Aorta (tissue), 5 donors: ENCODE measurements around the gene KRTAP9-3. TPM values are rescaled to one million over a fixed set of nuclear protein-coding genes. Genes with fewer than 3 reads are reported as not detected.
"Not testable (repeated sequence)": the region's sequence is repeated elsewhere in the genome, so short reads cannot be mapped to it uniquely, and the experiment has no call there.

Source experiments
- ATAC-seq: fragments of 200-7000 bp; cut with Tn5 transposase; one replicate; pipeline ENCODE4 v1.9.1; 2022; ENCODE audit warnings: moderate library complexity; ENCODE audit not compliant: low FRiP score
- DNase-seq, 2 donors: peaks; one replicate each; pipeline ENCODE4 v3.0.0-alpha.2; 2020
- H3K27ac ChIP-seq, 2 donors: one replicate each; pipeline ENCODE4 v1.5.1; 2013; ENCODE audit warnings: low read length in 2 of 2, mild to moderate bottlenecking in 2 of 2, moderate library complexity in 2 of 2, control low read depth in 1 of 2, inconsistent platforms in 1 of 2, low read depth in 1 of 2
- H3K27me3 ChIP-seq, 2 donors: one replicate each; pipeline ENCODE4 v1.6.1; 2013; ENCODE audit warnings: control low read depth in 1 of 2, low read length in 1 of 2, mild to moderate bottlenecking in 1 of 2, moderate library complexity in 1 of 2; ENCODE audit not compliant: insufficient read depth in 2 of 2, control insufficient read depth in 1 of 2
- H3K36me3 ChIP-seq, 2 donors: one replicate each; pipeline ENCODE4 v1.6.1; 2013; ENCODE audit warnings: control low read depth in 1 of 2, low read length in 1 of 2, mild to moderate bottlenecking in 1 of 2; ENCODE audit not compliant: insufficient read depth in 2 of 2, control insufficient read depth in 1 of 2
- H3K4me1 ChIP-seq, 2 donors: one replicate each; pipeline ENCODE4 v1.6.1; 2013; ENCODE audit warnings: low read length in 2 of 2, control low read depth in 1 of 2, mild to moderate bottlenecking in 1 of 2, moderate library complexity in 1 of 2; ENCODE audit not compliant: insufficient read depth in 2 of 2, control insufficient read depth in 1 of 2
- H3K4me3 ChIP-seq, 2 donors: one replicate each; pipeline ENCODE4 v1.5.1; 2013; ENCODE audit warnings: low read length in 2 of 2, control low read depth in 1 of 2, mild to moderate bottlenecking in 1 of 2
- H3K9me3 ChIP-seq: one replicate; pipeline ENCODE4 v1.6.1; 2013; ENCODE audit warnings: mild to moderate bottlenecking, low read length; ENCODE audit not compliant: control insufficient read depth
- WGBS, 2 donors: extraction: QIAGEN DNeasy Blood & Tissue Kit; methylation state at CpG; one replicate each; pipeline ENCODE4 v1.1.7; 2013; 5-methylcytosine and 5-hydroxymethylcytosine counted together
- intact Hi-C, 2 donors: fragments of 100-400 bp; cut with DNase I; formaldehyde crosslinking; loops; one replicate each; pipeline versions ENCODE4 v1.14.2 to v1.15.0; 2022
- polyA plus RNA-seq, 2 donors: library from polyadenylated mRNA; stranded (reverse); fragments of 200-250 nt; gene quantifications; one replicate each; pipeline ENCODE4 v1.2.3, GENCODE V29; 2013
- total RNA-seq, 2 donors: library from RNA; stranded (reverse); fragmentation: NEBNext Ultra II Directional; extraction: Animal tissue kit (Norgen Biotek cat#: 25700); gene quantifications; one replicate each; pipeline ENCODE4 v1.2.1, GENCODE V29; 2021
- donor health status: healthy with polysubstance abuse.
- donor health status: Bipolar disorder and iron deficiency.
- donor health status: DM: no; HTN: no; CAD: no.
- donor health status: DM: no; HTN: no; CAD: no.
- donor health status: DM: yes; HTN: yes; CAD: no.

KRTAP9-3 gene
- total and polyA plus RNA-seq, 4 donors, result not detected

DNA sequence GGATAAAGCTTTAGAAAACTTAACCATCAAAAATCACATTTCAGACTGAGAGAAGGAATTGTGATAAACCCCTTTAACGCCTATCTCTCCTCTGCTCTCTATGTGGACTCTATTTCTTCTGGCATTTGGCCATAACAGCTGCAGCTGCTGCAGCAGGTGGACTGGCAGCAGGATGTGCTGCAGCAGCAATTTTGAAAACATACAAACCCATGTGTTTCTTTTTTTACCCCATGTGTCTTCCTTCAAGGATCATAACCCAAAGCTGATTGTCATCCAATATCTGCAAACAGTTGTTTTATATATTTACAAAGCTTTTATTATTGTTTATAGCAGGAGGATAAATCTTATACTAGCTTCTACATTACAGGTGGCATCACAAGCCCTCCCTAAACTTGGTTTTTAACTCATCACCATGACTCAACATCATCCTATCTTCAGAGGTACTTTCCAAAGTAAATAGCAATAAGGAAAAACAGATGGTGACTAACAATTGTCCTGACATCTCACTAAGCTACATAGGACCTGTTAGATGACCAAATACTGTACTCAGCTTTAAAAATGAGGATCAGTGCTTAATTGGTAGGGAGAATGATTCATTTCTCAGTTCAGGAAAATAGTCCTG, 20.3 kb upstream of the KRTAP9-3 start:
- Histone ChIP-seq H3K27me3 (no peaks in the 10 kb centered on the region), H3K4me3 (no peak overlapping the region), H3K27ac (no peak overlapping the region), H3K9me3 (peaks cover 2% of the 10 kb centered on the region), H3K36me3 (no peaks in the 10 kb centered on the region), H3K4me1 (no peaks in the 10 kb centered on the region)
- DNase-seq (no peak), ATAC-seq (no peak)
- WGBS, 2 donors, result 35 to 51% methylated on average over 1 of the region's 1 CpG
- intact Hi-C loops, result no loop called here

GRCh38 chr17:41212524-41213169, 19.6 kb upstream of the KRTAP9-3 start:
- Histone ChIP-seq H3K36me3 (no peaks in the 10 kb centered on the region), H3K9me3 (peaks cover 2% of the 10 kb centered on the region), H3K4me1 (no peaks in the 10 kb centered on the region), H3K27me3 (no peaks in the 10 kb centered on the region), H3K4me3 (no peak overlapping the region), H3K27ac (no peak overlapping the region)
- DNase-seq (no peak), ATAC-seq (no peak)
- intact Hi-C loops, result no loop called here
- WGBS, 2 donors, result 60 to 63% methylated on average over 7 of the region's 7 CpGs

GRCh38 chr17:41215681-41216080, 16.6 kb upstream of the KRTAP9-3 start:
- H3K9me3 ChIP-seq, result no peaks in the 10 kb centered on the region
- WGBS, 2 donors, result 51 to 55% methylated on average over 1 of the region's 1 CpG
- no peak overlapping the region for H3K4me3 ChIP-seq
- H3K36me3 ChIP-seq, result no peaks in the 10 kb centered on the region
- intact Hi-C loops, result no loop called here
- no peaks in the 10 kb centered on the region for H3K27me3 ChIP-seq
- no peak for DNase-seq
- no peak for ATAC-seq
- no peak overlapping the region for H3K27ac ChIP-seq
- H3K4me1 ChIP-seq, result no peaks in the 10 kb centered on the region

DNA sequence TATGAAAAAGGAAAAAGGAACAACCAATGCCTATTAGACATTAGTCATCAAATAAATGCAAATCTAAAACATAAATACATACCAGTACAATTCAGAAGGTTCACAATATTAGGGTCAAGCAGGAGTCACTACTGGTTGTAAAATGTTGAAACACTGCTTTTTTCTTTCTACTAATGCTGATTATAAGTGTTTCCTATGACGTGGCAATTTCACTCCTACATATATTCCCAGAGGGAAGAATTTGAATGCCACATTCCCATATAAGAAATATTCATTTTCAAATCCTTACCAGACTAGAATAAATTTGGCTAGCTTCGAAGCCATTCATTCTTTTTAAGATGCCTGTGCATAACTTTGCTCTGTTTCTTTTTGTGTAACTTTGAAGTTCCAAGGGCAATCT, 8.4 kb upstream of the KRTAP9-3 start:
- H3K27ac ChIP-seq, result no peak overlapping the region
- H3K27me3 ChIP-seq, result no peaks in the 10 kb centered on the region
- H3K4me3 ChIP-seq, result no peak overlapping the region
- intact Hi-C loops, result no loop called here
- DNase-seq (no peak), ATAC-seq (no peak)
- no peaks in the 10 kb centered on the region for H3K4me1 ChIP-seq
- H3K9me3 ChIP-seq, result no peaks in the 10 kb centered on the region
- no peaks in the 10 kb centered on the region for H3K36me3 ChIP-seq
- WGBS, 2 donors, result 32 to 40% methylated on average over 2 of the region's 2 CpGs

DNA sequence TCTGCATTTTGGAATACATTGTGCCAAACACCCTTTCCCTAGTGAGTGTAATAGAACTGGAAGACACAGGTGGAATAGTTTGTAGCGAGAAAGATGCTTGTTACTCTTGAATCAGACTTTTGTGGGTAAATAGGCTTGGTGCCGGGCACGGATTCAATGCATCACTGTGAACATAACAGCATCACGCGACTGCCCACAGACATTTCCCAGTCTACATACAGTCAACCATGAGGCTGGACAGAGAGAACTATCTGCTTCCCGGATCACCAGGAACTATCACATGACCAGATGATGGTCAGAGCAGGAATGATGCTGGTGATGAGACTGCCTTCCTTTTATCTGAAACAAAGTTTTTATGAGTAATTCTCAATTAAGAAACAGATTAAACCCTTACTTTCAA, 6.2 kb upstream of the KRTAP9-3 start:
- Histone ChIP-seq H3K4me1 (no peaks in the 10 kb centered on the region), H3K36me3 (no peaks in the 10 kb centered on the region), H3K9me3 (no peaks in the 10 kb centered on the region), H3K27me3 (no peaks in the 10 kb centered on the region), H3K4me3 (no peak overlapping the region), H3K27ac (no peak overlapping the region)
- no peak for ATAC-seq
- intact Hi-C loops, result no loop called here
- DNase-seq, result no peak
- WGBS, 2 donors, result 93% methylated on average over 6 of the region's 6 CpGs

GRCh38 chr17:41226598-41227095, 5.6 kb upstream of the KRTAP9-3 start, which contains the start of gene KRTAP9-2:
KRTAP9-2 (plus strand) TSS chr17:41226648; CDS start chr17:41226655, 7 bp downstream.
- H3K27me3 ChIP-seq, ATAC-seq, H3K9me3 ChIP-seq, H3K36me3 ChIP-seq, H3K4me1 ChIP-seq, intact Hi-C loops, H3K4me3 ChIP-seq, H3K27ac ChIP-seq, DNase-seq: not testable (repeated sequence)
- 60 to 64% methylated on average over 2 to 4 of the region's 4 CpGs for WGBS, 2 donors

- Histone ChIP-seq H3K4me1 (no peaks in the 10 kb centered on the region), H3K27ac (no peak overlapping the region), H3K36me3 (no peaks in the 10 kb centered on the region), H3K27me3 (no peaks in the 10 kb centered on the region), H3K4me3 (no peak overlapping the region), H3K9me3 (no peaks in the 10 kb centered on the region)
- intact Hi-C loops, result no loop called here
- ATAC-seq, result no peak
- DNase-seq, result no peak
Observed at GRCh38 chr17:41230094-41230493, 2.2 kb upstream of the KRTAP9-3 start.

GRCh38 chr17:41231731-41232130, 518 bp upstream of the KRTAP9-3 start:
- Histone ChIP-seq H3K27ac (no peak overlapping the region), H3K4me1 (no peaks in the 10 kb centered on the region), H3K4me3 (no peak overlapping the region), H3K27me3 (no peaks in the 10 kb centered on the region), H3K36me3 (no peaks in the 10 kb centered on the region), H3K9me3 (no peaks in the 10 kb centered on the region)
- intact Hi-C loops, result no loop called here
- ATAC-seq, result no peak
- no peak for DNase-seq
- 79 to 82% methylated on average over 6 of the region's 6 CpGs for WGBS, 2 donors

- intact Hi-C loops, H3K4me3 ChIP-seq: not testable (repeated sequence)
Observed at GRCh38 chr17:41237116-41237515, 4.9 kb downstream of the KRTAP9-3 start.

More at GRCh38 chr17:41237116-41237515, 4.9 kb downstream of the KRTAP9-3 start:
- not testable (repeated sequence) for ATAC-seq, DNase-seq, H3K27ac ChIP-seq, H3K4me1 ChIP-seq, H3K9me3 ChIP-seq, H3K27me3 ChIP-seq, H3K36me3 ChIP-seq
- 47 to 53% methylated on average over 4 of the region's 4 CpGs for WGBS, 2 donors
